HepG2 (cell line): ENCODE results near the gene MEF2B. TPM values are rescaled to one million over a fixed set of nuclear protein-coding genes. Genes with fewer than 3 reads are reported as not detected.
A peak's percentile ranks its signal among the peaks of the same experiment; 100 is the strongest.

Source experiments
- ATF4 ChIP-seq, 2 experiments: fragments of 450-650 bp in 1 of 2; sonication (generic) in 1 of 2; formaldehyde crosslinking; IDR thresholded peaks; 2 replicates each; pipeline versions ENCODE4 v1.5.0 to v1.8.0; 2020 to 2022; ENCODE audit warnings: mild to moderate bottlenecking in 1 of 2, missing genetic modification reagents in 1 of 2
- CCDC6 ChIP-seq: sonication (generic); formaldehyde crosslinking; IDR thresholded peaks from 2 replicates; pipeline ENCODE4 v1.8.1; 2022; ENCODE audit warnings: mild to moderate bottlenecking, missing genetic modification reagents, moderate library complexity
- ELK4 ChIP-seq: sonication (generic); formaldehyde crosslinking; IDR thresholded peaks from 2 replicates; pipeline ENCODE4 v1.9.0; 2021; ENCODE audit warnings: missing genetic modification reagents, borderline replicate concordance
- GATAD2A ChIP-seq: IDR thresholded peaks from 2 replicates; pipeline ENCODE4 v1.6.1; 2016
- HINFP ChIP-seq: sonication (generic); formaldehyde crosslinking; IDR thresholded peaks from 2 replicates; pipeline ENCODE4 v1.4.0; 2020; ENCODE audit warnings: low read depth, mild to moderate bottlenecking, missing genetic modification reagents
- HNF1B ChIP-seq: sonication (generic); formaldehyde crosslinking; IDR thresholded peaks from 2 replicates; pipeline ENCODE4 v1.5.1; 2020; ENCODE audit warnings: mild to moderate bottlenecking, moderate library complexity, missing genetic modification reagents
- MEF2D ChIP-seq: sonication (generic); formaldehyde crosslinking; IDR thresholded peaks from 2 replicates; pipeline ENCODE4 v1.5.1; 2020; ENCODE audit warnings: mild to moderate bottlenecking, missing genetic modification reagents
- MXD1 ChIP-seq: sonication (generic); formaldehyde crosslinking; IDR thresholded peaks from 2 replicates; pipeline ENCODE4 v1.4.0; 2020; ENCODE audit warnings: mild to moderate bottlenecking, missing genetic modification reagents
- RNF219 ChIP-seq: sonication (generic); formaldehyde crosslinking; IDR thresholded peaks from 2 replicates; pipeline ENCODE4 v1.5.0; 2020; ENCODE audit warnings: mild to moderate bottlenecking, missing genetic modification reagents
- THAP9 ChIP-seq: sonication (generic); formaldehyde crosslinking; IDR thresholded peaks from 2 replicates; pipeline ENCODE4; 2020; ENCODE audit warnings: missing genetic modification reagents, mild to moderate bottlenecking, borderline replicate concordance
- TOPORS ChIP-seq: sonication (generic); formaldehyde crosslinking; IDR thresholded peaks from 2 replicates; pipeline ENCODE4 v1.8.0; 2023; ENCODE audit warnings: mild to moderate bottlenecking, missing genetic modification reagents
- ZFP91 ChIP-seq: sonication (generic); formaldehyde crosslinking; IDR thresholded peaks from 2 replicates; pipeline ENCODE4 v1.9.0; 2022; ENCODE audit warnings: missing genetic modification reagents, mild to moderate bottlenecking, borderline replicate concordance
- ZNF121 ChIP-seq: sonication (generic); formaldehyde crosslinking; IDR thresholded peaks from 2 replicates; pipeline ENCODE4 v1.5.0; 2020; ENCODE audit warnings: mild to moderate bottlenecking, missing genetic modification reagents
- ZNF850 ChIP-seq: sonication (generic); formaldehyde crosslinking; conservative IDR thresholded peaks from 2 replicates; pipeline ENCODE4 v1.9.0; 2021; ENCODE audit warnings: mild to moderate bottlenecking, missing genetic modification reagents
- polyA plus RNA-seq, 8 experiments: library from polyadenylated mRNA; depleted of rRNA in 3 of 8; stranded (reverse) in 7 of 8; unstranded in 1 of 8; fragments of >200 nt; fragmentation: Illumina TruSeq in 4 of 8; extraction: Trizol in 4 of 8; gene quantifications; 2 replicates each; pipeline versions ENCODE4 v1.2.1 to v1.2.3, GENCODE V29; 2011 to 2016; ENCODE audit warnings: low read depth in 4 of 8, missing spikeins in 1 of 8, mixed read lengths in 1 of 8; ENCODE audit not compliant: insufficient read depth in 1 of 8
- total RNA-seq, 5 experiments: library from RNA; depleted of rRNA; stranded (reverse); fragments of >200 nt; fragmentation: Illumina TruSeq; extraction: Trizol; gene quantifications; 2 replicates each; pipeline ENCODE4 v1.2.3, GENCODE V29; 2016; ENCODE audit warnings: low read depth in 1 of 5

MEF2B gene
- total and polyA plus RNA-seq, 2 of the 13 experiments (the other 11 are each of a cell fraction or from before 2014, with no cell fraction given), result 1.2 to 1.7 TPM

- TF ChIP-seq THAP9 (CRISPR knock-in tag) (no peak), ZNF121 (CRISPR knock-in tag) (peak; percentile 77), CCDC6 (CRISPR knock-in tag) (no peak), GATAD2A (CRISPR knock-in tag) (no peak), RNF219 (CRISPR knock-in tag) (no peak), ATF4 (CRISPR knock-in tag; IDR thresholded peaks at IDR 0.05) (0 out of 4 replicates have a peak, but pooled peaks of 1 of the 2 experiments have one; percentile 13), ZNF850 (CRISPR knock-in tag) (no peak), ZFP91 (CRISPR knock-in tag) (no peak), HNF1B (CRISPR knock-in tag) (0 out of 2 replicates have a peak, but pooled peaks have one; percentile 1), HINFP (CRISPR knock-in tag) (no peak), ELK4 (no peak), MXD1 (CRISPR knock-in tag) (no peak), TOPORS (CRISPR knock-in tag) (no peak), MEF2D (CRISPR knock-in tag) (no peak)
Measured at GRCh38 chr19:19170873-19171672, 1.0 kb upstream of the MEF2B start (continued).
